Breast epithelium (tissue), 4 donors: ENCODE measurements around the gene CNTNAP2. TPM values are rescaled to one million over a fixed set of nuclear protein-coding genes. Genes with fewer than 3 reads are reported as not detected.

Source experiments
- DNase-seq, 2 donors: peaks; one replicate each; pipeline ENCODE4 v3.0.0-alpha.2; 2019; ENCODE audit warnings: low spot score in 2 of 2
- H3K27ac ChIP-seq, 2 donors: fragments of 200-600 bp; sonication (generic) in 1 of 2; one replicate each; pipeline ENCODE4 v1.5.1; 2016 to 2019; ENCODE audit warnings: mild to moderate bottlenecking in 1 of 2
- H3K27me3 ChIP-seq, 2 donors: fragments of 200-600 bp; sonication (generic) in 1 of 2; one replicate each; pipeline versions ENCODE4 v1.5.1 to v1.6.0; 2017 to 2019; ENCODE audit warnings: control low read depth in 1 of 2, mild to moderate bottlenecking in 1 of 2
- H3K36me3 ChIP-seq: fragments of 200-600 bp; one replicate; pipeline ENCODE4 v1.5.1; 2019
- H3K4me1 ChIP-seq, 2 donors: fragments of 200-600 bp; sonication (generic); one replicate each; pipeline ENCODE4 v1.5.1; 2016 to 2019; ENCODE audit warnings: control low read depth in 1 of 2
- H3K4me3 ChIP-seq, 3 donors: fragments of 200-600 bp; sonication (generic); 1 replicate in 2 of 3; 2 replicates in 1 of 3; pipeline ENCODE4 v1.5.1; 2016 to 2019; ENCODE audit warnings: mild to moderate bottlenecking in 3 of 3, moderate library complexity in 2 of 3
- H3K9me3 ChIP-seq, 2 donors: fragments of 200-600 bp; sonication (generic) in 1 of 2; one replicate each; pipeline ENCODE4 v1.5.1; 2016 to 2019; ENCODE audit warnings: control low read depth in 1 of 2
- POLR2A ChIP-seq: fragments of 450-650 bp; IDR thresholded peaks from one replicate; pipeline ENCODE4 v1.6.1; 2016; ENCODE audit warnings: antibody characterized with exemption, mild to moderate bottlenecking, moderate library complexity
- POLR2AphosphoS5 ChIP-seq, 3 donors: sonication (generic); formaldehyde crosslinking; IDR thresholded peaks; one replicate each; pipeline ENCODE4 v1.6.1; 2017; ENCODE audit warnings: antibody characterized with exemption in 3 of 3
- intact Hi-C: fragments of 100-400 bp; cut with DNase I; formaldehyde crosslinking; loops from one replicate; pipeline ENCODE4 v1.15.1; 2023; ENCODE audit warnings: low total_unique reads
- total RNA-seq, 3 donors: library from RNA; depleted of rRNA; stranded (reverse); fragments of >200 nt; gene quantifications; one replicate each; pipeline ENCODE4 v1.1.0, GENCODE V29; 2016
- TF ChIP-seq, protein P1 (sequence below), 3 donors: fragments of 450-650 bp; IDR thresholded peaks; one replicate each; pipeline ENCODE4 v1.5.1; 2016 to 2017; ENCODE audit warnings: antibody characterized with exemption in 3 of 3, mild to moderate bottlenecking in 3 of 3, moderate library complexity in 3 of 3

Gene CNTNAP2
- total RNA-seq, 3 donors from 2014 or later = 0.29 to 0.66 TPM; not detected in 1

DNA sequence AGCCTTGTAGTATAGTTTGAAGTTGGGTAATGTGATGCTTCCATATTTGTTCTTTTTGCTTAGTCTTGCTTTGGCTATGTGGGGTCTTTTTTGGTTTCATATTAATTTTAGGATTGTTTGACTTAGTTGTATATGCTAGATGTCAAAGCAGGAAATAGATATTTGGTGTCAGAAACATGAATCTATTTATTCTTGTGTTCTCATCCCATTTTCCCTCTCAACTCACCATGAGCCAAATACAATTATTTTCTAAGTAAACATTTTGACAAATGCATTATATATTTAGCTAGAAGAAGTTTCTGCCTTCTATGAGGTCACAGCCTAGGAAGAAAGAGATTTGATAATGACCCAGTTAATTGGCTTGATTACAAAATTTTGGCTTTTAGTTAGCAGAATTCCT, 1313.4 kb downstream of the CNTNAP2 start:
- no peak overlapping the region for H3K4me3 ChIP-seq
- no peaks in the 10 kb centered on the region for H3K36me3 ChIP-seq
- H3K27ac ChIP-seq = no peak overlapping the region
- no peaks in the 10 kb centered on the region for H3K4me1 ChIP-seq
- intact Hi-C loops = no loop called here
- no peaks in the 10 kb centered on the region for H3K9me3 ChIP-seq
- DNase-seq = no peak
- no peak for TF ChIP-seq POLR2AphosphoS5 (IDR thresholded peaks at IDR 0.05)
- TF ChIP-seq POLR2A = no peak
- TF ChIP-seq, protein P1, sequence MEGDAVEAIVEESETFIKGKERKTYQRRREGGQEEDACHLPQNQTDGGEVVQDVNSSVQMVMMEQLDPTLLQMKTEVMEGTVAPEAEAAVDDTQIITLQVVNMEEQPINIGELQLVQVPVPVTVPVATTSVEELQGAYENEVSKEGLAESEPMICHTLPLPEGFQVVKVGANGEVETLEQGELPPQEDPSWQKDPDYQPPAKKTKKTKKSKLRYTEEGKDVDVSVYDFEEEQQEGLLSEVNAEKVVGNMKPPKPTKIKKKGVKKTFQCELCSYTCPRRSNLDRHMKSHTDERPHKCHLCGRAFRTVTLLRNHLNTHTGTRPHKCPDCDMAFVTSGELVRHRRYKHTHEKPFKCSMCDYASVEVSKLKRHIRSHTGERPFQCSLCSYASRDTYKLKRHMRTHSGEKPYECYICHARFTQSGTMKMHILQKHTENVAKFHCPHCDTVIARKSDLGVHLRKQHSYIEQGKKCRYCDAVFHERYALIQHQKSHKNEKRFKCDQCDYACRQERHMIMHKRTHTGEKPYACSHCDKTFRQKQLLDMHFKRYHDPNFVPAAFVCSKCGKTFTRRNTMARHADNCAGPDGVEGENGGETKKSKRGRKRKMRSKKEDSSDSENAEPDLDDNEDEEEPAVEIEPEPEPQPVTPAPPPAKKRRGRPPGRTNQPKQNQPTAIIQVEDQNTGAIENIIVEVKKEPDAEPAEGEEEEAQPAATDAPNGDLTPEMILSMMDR (IDR thresholded peaks at IDR 0.05) = no peak
- H3K27me3 ChIP-seq = no peaks in the 10 kb centered on the region

DNA sequence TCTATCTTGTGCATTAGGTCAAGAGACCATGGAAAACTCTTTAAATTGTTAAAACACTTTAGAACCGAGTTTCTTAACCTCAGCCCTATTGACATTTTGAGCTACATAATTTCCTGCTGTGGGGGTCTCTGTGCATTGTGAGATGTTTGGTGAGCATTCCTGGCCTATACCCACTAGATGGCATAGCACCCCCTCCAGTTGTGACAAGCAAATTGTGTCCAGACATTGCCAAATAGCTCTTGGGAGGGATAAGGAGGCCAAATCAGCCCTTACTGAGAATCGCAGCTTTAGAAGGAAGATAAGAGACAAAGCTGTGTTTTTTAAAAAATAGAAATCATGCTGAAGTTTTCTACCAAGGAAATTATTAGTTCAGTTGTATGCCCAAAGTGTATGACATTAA, 1315.5 kb downstream of the CNTNAP2 start:
- TF ChIP-seq, protein P1 (IDR thresholded peaks at IDR 0.05) = no peak
- TF ChIP-seq POLR2AphosphoS5 (IDR thresholded peaks at IDR 0.05) = no peak
- TF ChIP-seq POLR2A = no peak

DNA sequence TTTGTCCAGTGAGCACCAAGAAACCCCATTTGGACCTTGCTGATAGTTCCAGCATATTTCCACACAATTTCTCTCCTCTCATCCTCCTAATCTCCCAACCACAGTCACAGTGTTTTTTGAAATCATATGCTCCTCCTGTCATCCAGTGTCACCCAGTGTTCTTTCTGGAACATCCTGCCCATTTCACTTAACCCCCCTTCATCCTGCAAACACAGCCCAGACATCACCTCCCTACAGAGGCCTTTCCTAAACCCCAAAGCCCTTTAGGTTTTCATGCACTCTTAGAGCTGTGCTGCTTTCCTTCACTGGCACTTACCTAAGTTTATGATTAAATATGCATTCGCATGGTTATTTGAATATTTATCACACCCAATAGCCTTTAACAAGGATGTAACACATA, 1316.0 kb downstream of the CNTNAP2 start:
- intact Hi-C loops = no loop called here
- H3K4me3 ChIP-seq = no peak overlapping the region
- H3K27ac ChIP-seq = no peak overlapping the region
- no peak for DNase-seq
- no peaks in the 10 kb centered on the region for H3K36me3 ChIP-seq
- H3K9me3 ChIP-seq = no peaks in the 10 kb centered on the region
- no peaks in the 10 kb centered on the region for H3K4me1 ChIP-seq
- H3K27me3 ChIP-seq = no peaks in the 10 kb centered on the region
- no peak for TF ChIP-seq POLR2AphosphoS5 (IDR thresholded peaks at IDR 0.05)
- TF ChIP-seq, protein P1 (IDR thresholded peaks at IDR 0.05) = no peak
- TF ChIP-seq POLR2A = no peak

More for the DNA sequence above, 1315.5 kb downstream of the CNTNAP2 start:
- no peaks in the 10 kb centered on the region for H3K4me1 ChIP-seq
- H3K27me3 ChIP-seq = no peaks in the 10 kb centered on the region
- no peak overlapping the region for H3K4me3 ChIP-seq
- H3K9me3 ChIP-seq = no peaks in the 10 kb centered on the region
- no peaks in the 10 kb centered on the region for H3K36me3 ChIP-seq
- intact Hi-C loops = no loop called here
- no peak for DNase-seq
- no peak overlapping the region for H3K27ac ChIP-seq

DNA sequence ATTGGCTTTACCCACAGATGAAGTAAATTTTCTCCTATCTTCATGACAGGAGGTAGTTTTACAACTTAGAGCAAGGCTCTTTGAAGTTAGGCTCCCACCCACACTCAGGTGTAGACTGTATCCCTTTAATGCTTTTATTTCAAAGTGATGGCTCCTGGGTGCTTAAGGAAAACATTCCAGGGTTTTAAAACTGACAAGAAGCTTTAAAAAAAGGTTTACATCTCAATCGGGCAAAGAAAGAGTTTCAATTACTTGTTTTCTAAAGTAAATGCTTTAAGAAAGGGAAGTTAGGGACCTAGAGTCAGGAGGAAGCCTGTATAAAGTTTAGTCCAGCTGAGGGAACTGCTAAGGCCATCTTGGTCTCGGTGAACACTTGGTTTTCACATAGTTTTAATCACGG, 1320.1 kb downstream of the CNTNAP2 start:
- Histone ChIP-seq H3K4me3 (no peak overlapping the region), H3K27ac (no peak overlapping the region), H3K4me1 (no peaks in the 10 kb centered on the region), H3K36me3 (no peaks in the 10 kb centered on the region), H3K9me3 (peaks cover 0 to 13% of the 10 kb centered on the region in 2 donors), H3K27me3 (no peaks in the 10 kb centered on the region)
- TF ChIP-seq, protein P1 (IDR thresholded peaks at IDR 0.05) = no peak
- TF ChIP-seq POLR2A (no peak), POLR2AphosphoS5 (IDR thresholded peaks at IDR 0.05) (no peak)
- intact Hi-C loops = no loop called here
- no peak for DNase-seq

DNA sequence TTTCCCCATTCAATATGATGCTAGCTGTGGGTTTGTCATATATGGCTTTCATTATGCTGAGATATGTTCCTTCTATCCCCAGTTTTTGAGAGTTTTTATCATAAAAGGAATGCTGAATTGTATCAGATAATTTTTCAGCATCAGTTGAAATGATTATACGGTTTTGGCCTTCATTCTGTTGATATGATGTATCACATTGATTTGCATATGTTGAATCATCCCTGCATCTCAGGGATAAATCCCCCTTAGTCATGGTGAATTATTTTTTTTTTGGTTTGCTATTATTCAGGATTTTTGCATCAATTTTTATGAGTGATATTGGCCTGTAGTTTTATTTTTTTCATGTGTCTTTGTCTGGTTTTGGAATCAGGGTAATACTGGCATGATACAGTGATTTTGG, 1321.6 kb downstream of the CNTNAP2 start:
- Histone ChIP-seq H3K9me3 (peaks cover 4 to 14% of the 10 kb centered on the region in 2 donors), H3K27me3 (no peaks in the 10 kb centered on the region), H3K4me1 (no peaks in the 10 kb centered on the region), H3K4me3 (no peak overlapping the region), H3K27ac (no peak overlapping the region), H3K36me3 (no peaks in the 10 kb centered on the region)
- TF ChIP-seq POLR2AphosphoS5 (IDR thresholded peaks at IDR 0.05) = no peak
- DNase-seq = no peak
- intact Hi-C loops = no loop called here

DNA sequence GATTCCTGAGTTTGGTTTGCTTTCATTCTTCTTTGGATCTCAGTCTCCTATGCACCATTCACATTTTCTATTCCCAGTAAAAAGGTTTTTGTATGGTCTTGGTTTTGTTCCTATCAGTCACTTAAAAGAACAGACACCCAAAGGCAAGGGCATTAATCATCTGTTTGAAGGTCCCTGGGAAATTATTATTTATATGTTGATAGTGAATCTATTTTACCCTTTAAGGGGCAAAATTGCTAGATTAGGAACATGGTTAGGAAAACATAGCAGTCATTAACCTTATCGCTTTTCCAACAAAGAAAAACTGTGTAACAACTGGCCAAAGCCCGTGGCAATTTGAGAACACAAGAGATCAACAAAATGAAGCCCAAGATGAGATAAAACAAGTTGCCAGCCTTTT, 1327.3 kb downstream of the CNTNAP2 start:
- Histone ChIP-seq H3K36me3 (no peaks in the 10 kb centered on the region), H3K9me3 (peaks cover 4 to 14% of the 10 kb centered on the region in 2 donors), H3K4me1 (no peaks in the 10 kb centered on the region), H3K27ac (no peak overlapping the region), H3K27me3 (no peaks in the 10 kb centered on the region), H3K4me3 (no peak overlapping the region)
- no peak for TF ChIP-seq POLR2AphosphoS5 (IDR thresholded peaks at IDR 0.05)
- TF ChIP-seq, protein P1 (IDR thresholded peaks at IDR 0.05) = no peak
- no peak for TF ChIP-seq POLR2A
- intact Hi-C loops = no loop called here
- DNase-seq = no peak
